K562 (cell line): ENCODE data around the gene SMIM22.

Source experiments
- CHD2 ChIP-seq: IDR thresholded peaks from 2 replicates; pipeline ENCODE4 v1.6.1; 2011; ENCODE audit warnings: low read depth, low read length
- CTCF ChIP-seq, 3 experiments: IDR thresholded peaks in 2 of 3; conservative IDR thresholded peaks in 1 of 3; 2 replicates each; pipeline ENCODE4 v1.5.1; 2011 to 2012; ENCODE audit warnings: low read length in 3 of 3, mild to moderate bottlenecking in 3 of 3, control low read depth in 2 of 3, improper control_type of control experiment in 1 of 3, inconsistent platforms in 1 of 3, low read depth in 1 of 3, mixed read lengths in 1 of 3, moderate library complexity in 1 of 3; ENCODE audit not compliant: insufficient read depth in 2 of 3
- NBN ChIP-seq: fragments of 450-650 bp; IDR thresholded peaks from 2 replicates; pipeline ENCODE4 v1.6.1; 2016; ENCODE audit warnings: low read depth, mild to moderate bottlenecking
- NR2C2 ChIP-seq, 2 experiments: fragments of 200-800 bp in 1 of 2; sonication (Bioruptor generic) in 1 of 2; sonication (generic) in 1 of 2; formaldehyde crosslinking in 1 of 2; IDR thresholded peaks; 2 replicates each; pipeline versions ENCODE4 v1.6.1 to v1.8.0; 2016 to 2022; ENCODE audit warnings: mild to moderate bottlenecking in 1 of 2, missing compliant biosample characterization in 1 of 2, missing genetic modification characterization in 1 of 2, missing genetic modification reagents in 1 of 2

- TF ChIP-seq CTCF (IDR thresholded peaks at IDR 0.05 in 2 of 3, conservative IDR thresholded peaks at IDR 0.05 in 1 of 3; ENCODE audit: insufficient read depth in 2 of 3, low read depth in 1 of 3, low read length in 3 of 3) = no peak
- no peak for TF ChIP-seq NR2C2 (CRISPR knock-in tag; IDR thresholded peaks at IDR 0.05)
- TF ChIP-seq NR2C2 (tag; IDR thresholded peaks at IDR 0.05) = no peak
- no peak for TF ChIP-seq CHD2
- TF ChIP-seq NBN = no peak
Observed at GRCh38 chr16:4826526-4826925, 31.4 kb downstream of the SMIM22 start.
